MCF 10A (cell line): ENCODE data around the gene DHRS1. TPM values are rescaled to one million over a fixed set of nuclear protein-coding genes. Genes with fewer than 3 reads are reported as not detected.

Source experiments
- BruUV-seq: library from RNA; stranded (reverse); fragments of 400-500 nt; replicated peaks from 2 replicates; lab custom pipeline; 2021; lab: Mats Ljungman, UMichigan
- CTCF ChIA-PET: fragments of 300-600 bp; sonication (Branson Sonifier 250); formaldehyde crosslinking; extraction: SDS; loops from one replicate; lab custom pipeline; 2021; ENCODE audit warnings: antibody characterized with exemption, inconsistent platforms; lab: Yijun Ruan, JAX
- POLR2A ChIA-PET: fragments of 300-600, 350-650 bp; sonication (Branson Sonifier 250); formaldehyde crosslinking; extraction: SDS; loops from one replicate; lab custom pipeline; 2020; ENCODE audit warnings: antibody characterized with exemption, inconsistent platforms; lab: Yijun Ruan, JAX
- DNase-seq: peaks from one replicate; pipeline ENCODE4 v3.0.0-alpha.2; 2018; ENCODE audit not compliant: unreplicated experiment
- H3K27ac Mint-ChIP-seq: one replicate; pipeline ENCODE4 v1.8.0; 2022; ENCODE audit warnings: mild to moderate bottlenecking, low read depth, mixed read lengths; ENCODE audit not compliant: unreplicated experiment
- H3K27me3 Mint-ChIP-seq: one replicate; pipeline ENCODE4 v1.8.0; 2022; ENCODE audit warnings: mixed read lengths; ENCODE audit not compliant: insufficient read depth, unreplicated experiment
- H3K36me3 Mint-ChIP-seq: one replicate; pipeline ENCODE4 v1.8.0; 2022; ENCODE audit warnings: mild to moderate bottlenecking, moderate library complexity, mixed read lengths; ENCODE audit not compliant: insufficient read depth, unreplicated experiment
- H3K4me1 Mint-ChIP-seq: one replicate; pipeline ENCODE4 v1.8.0; 2022; ENCODE audit warnings: mixed read lengths; ENCODE audit not compliant: insufficient read depth, unreplicated experiment
- H3K4me3 Mint-ChIP-seq: one replicate; pipeline ENCODE4 v1.8.0; 2022; ENCODE audit warnings: mild to moderate bottlenecking, moderate library complexity, mixed read lengths; ENCODE audit not compliant: unreplicated experiment
- H3K9me3 Mint-ChIP-seq: one replicate; pipeline ENCODE4 v1.8.0; 2022; ENCODE audit warnings: mixed read lengths; ENCODE audit not compliant: unreplicated experiment
- intact Hi-C: fragments of 100-400 bp; cut with micrococcal nuclease; formaldehyde crosslinking; loops from 2 replicates; pipeline ENCODE4 v1.14.1; 2022
- total RNA-seq: library from RNA; stranded (reverse); gene quantifications from 2 replicates; pipeline ENCODE4 v1.2.3, GENCODE V29; 2022
- TF ChIP-seq, protein P1 (sequence below): fragments of 200-600 bp; IDR thresholded peaks from one replicate; pipeline ENCODE4 v1.8.0; 2022; ENCODE audit warnings: antibody characterized with exemption, mild to moderate bottlenecking; ENCODE audit not compliant: unreplicated experiment

DHRS1 gene
- total RNA-seq, 1 experiment from 2014 or later = 29.7 TPM

DNA sequence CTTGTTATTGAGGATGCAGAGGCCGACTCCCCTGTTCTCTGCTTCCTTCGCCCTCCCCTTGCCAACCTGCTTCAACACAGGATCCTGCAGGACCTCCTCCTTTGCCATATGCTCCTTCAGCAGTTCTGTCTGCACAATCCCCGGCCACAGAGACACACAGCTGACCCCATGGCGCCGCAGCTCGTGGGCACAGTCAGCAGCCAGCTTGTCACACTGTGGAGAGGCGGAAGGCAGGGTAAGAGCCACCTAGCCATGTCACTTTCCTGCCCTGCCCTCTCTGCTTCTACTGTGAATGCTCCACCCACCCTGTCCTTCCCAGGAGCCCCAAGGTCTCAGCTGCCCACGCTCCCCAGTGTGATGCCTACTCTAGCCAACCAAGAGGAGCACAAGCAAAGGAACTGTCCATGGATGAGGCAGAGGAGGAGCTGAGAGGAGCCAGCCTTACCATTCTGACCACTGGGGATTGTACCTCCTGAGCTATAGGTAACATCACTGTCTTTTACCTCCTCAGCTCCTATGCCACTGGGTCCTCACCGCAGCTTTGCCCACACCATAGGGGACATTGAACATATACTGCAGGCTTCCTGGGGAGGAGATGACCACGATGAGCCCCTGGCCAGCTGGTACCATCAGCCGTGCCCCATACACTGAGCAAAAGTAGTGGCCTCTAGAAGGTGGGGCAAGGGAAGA lies 7.3 kb downstream of the DHRS1 start:
- no TSS peak for BruUV-seq
- TF ChIP-seq, protein P1, sequence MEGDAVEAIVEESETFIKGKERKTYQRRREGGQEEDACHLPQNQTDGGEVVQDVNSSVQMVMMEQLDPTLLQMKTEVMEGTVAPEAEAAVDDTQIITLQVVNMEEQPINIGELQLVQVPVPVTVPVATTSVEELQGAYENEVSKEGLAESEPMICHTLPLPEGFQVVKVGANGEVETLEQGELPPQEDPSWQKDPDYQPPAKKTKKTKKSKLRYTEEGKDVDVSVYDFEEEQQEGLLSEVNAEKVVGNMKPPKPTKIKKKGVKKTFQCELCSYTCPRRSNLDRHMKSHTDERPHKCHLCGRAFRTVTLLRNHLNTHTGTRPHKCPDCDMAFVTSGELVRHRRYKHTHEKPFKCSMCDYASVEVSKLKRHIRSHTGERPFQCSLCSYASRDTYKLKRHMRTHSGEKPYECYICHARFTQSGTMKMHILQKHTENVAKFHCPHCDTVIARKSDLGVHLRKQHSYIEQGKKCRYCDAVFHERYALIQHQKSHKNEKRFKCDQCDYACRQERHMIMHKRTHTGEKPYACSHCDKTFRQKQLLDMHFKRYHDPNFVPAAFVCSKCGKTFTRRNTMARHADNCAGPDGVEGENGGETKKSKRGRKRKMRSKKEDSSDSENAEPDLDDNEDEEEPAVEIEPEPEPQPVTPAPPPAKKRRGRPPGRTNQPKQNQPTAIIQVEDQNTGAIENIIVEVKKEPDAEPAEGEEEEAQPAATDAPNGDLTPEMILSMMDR = no peak
- CTCF ChIA-PET = interaction anchor here (0.6 to 5.5 kb wide), 11 partner anchors 11 to 971 kb away, joined by 3 to 39 read pairs (median 4); partner anchors contain the start of genes CIDEB, LTB4R2, PABPN1 and TINF2
- peaks cover 66% of the 10 kb centered on the region for H3K36me3 Mint-ChIP-seq
- POLR2A ChIA-PET = interaction anchor here (1.2 to 4.5 kb wide), 5 partner anchors 10 to 50 kb away, joined by 5 to 33 read pairs (median 13); partner anchors contain the start of genes RABGGTA and TINF2
- H3K27ac Mint-ChIP-seq = no peak overlapping the region
- peak overlapping the region; percentile 30 for H3K4me3 Mint-ChIP-seq
- no peaks in the 10 kb centered on the region for H3K27me3 Mint-ChIP-seq
- intact Hi-C loops = no loop called here
- H3K9me3 Mint-ChIP-seq = no peaks in the 10 kb centered on the region
- DNase-seq = no peak
- peaks cover 19% of the 10 kb centered on the region for H3K4me1 Mint-ChIP-seq

DNA sequence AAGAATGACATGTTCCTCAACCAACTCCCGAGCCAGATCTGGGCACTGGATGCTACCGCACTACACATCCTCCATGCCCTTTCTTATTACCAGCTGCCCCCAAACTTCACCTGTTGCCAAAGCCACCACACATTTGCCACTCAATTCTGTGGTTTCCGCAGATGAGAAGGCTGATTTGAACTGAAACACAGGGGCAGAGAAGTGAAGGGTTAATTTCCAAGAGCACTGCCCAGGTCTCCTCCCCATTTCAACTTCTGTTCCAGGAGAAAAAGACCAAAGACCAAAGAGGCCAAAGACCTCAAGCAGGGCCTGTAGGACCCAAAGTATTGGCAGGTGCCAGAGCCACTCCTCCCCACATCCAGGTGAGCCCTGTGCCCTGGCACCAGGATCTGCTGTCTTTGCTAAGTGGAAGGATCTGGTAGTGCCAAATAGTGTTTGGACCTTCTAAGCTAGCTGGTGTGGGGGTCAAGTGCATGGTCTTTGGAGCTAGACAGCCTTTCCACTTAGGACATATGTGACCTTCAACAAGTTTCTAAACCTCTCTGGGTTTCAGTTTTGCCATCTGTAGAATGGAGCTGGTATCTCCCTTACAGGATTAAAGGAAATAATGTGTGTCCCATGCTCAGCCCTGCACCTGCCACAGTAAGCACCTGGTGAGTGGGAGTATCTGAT lies 8.0 kb downstream of the DHRS1 start:
- TF ChIP-seq, protein P1 = no peak
- H3K4me3 Mint-ChIP-seq = no peak overlapping the region
- H3K27ac Mint-ChIP-seq = no peak overlapping the region
- no peaks in the 10 kb centered on the region for H3K27me3 Mint-ChIP-seq
- peaks cover 60% of the 10 kb centered on the region for H3K36me3 Mint-ChIP-seq
- intact Hi-C loops = no loop called here
- H3K4me1 Mint-ChIP-seq = peaks cover 12% of the 10 kb centered on the region
- ChIA-PET CTCF (interaction anchor here (0.6 to 5.5 kb wide), 14 partner anchors 10 to 970 kb away, joined by 3 to 39 read pairs (median 4); partner anchors contain the start of genes CIDEB, LTB4R2, PABPN1 and TINF2), POLR2A (interaction anchor here (1.1 to 4.5 kb wide), 4 partner anchors 9 to 57 kb away, joined by 5 to 33 read pairs (median 16); partner anchors contain the start of genes RABGGTA and TINF2)
- DNase-seq = no peak
- no TSS peak for BruUV-seq
- no peaks in the 10 kb centered on the region for H3K9me3 Mint-ChIP-seq

DNA sequence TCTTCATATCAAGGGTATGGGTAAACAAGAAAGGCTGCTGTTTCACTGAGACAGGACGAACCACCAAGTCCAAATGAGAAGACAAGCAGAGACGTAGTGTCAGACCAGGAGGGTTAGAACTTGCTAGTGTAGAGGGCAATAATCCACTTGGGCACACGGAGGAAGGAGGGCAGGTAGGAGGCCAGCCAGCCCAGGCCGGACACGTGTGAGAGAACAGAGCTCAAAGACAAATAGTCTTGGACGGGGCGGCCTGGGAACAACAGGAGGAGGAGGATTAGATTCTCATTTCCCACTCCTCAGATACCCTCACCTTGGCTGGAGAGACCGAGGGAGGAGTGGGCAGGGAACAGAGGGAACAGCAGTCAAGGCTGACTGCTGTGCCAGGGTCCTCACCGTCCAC lies 8.8 kb downstream of the DHRS1 start:
- Mint-ChIP-seq H3K9me3 (no peaks in the 10 kb centered on the region), H3K4me3 (no peak overlapping the region), H3K4me1 (peaks cover 13% of the 10 kb centered on the region), H3K27me3 (no peaks in the 10 kb centered on the region), H3K27ac (peak overlapping the region; percentile 73), H3K36me3 (peaks cover 52% of the 10 kb centered on the region)
- CTCF ChIA-PET = interaction anchor here (0.7 to 5.5 kb wide), 10 partner anchors 7 to 194 kb away, joined by 3 to 39 read pairs (median 7); partner anchors contain the start of genes CIDEB, LTB4R2 and TINF2
- no peak for DNase-seq
- TF ChIP-seq, protein P1 = no peak
- intact Hi-C loops = no loop called here
- POLR2A ChIA-PET = interaction anchor here (0.9 to 4.5 kb wide), 7 partner anchors 9 to 56 kb away, joined by 3 to 33 read pairs (median 5); partner anchors contain the start of genes LTB4R2 and TINF2
- no TSS peak for BruUV-seq
